WTC11 (cell line): ENCODE measurements around the gene NCF4.

ENCODE experiments used
- ETV6 ChIP-seq: sonication (generic); formaldehyde crosslinking; IDR thresholded peaks from 2 replicates; pipeline ENCODE4 v1.8.1; 2022; ENCODE audit warnings: mild to moderate bottlenecking, missing genetic modification reagents
- GTF2I ChIP-seq: fragments of 250-450 bp; sonication (Bioruptor Pico); conservative IDR thresholded peaks from 2 replicates; pipeline ENCODE4 v1.4.0; 2021; ENCODE audit warnings: mild to moderate bottlenecking
- HMGA2 ChIP-seq: fragments of 250-450 bp; sonication (Bioruptor Pico); IDR thresholded peaks from 2 replicates; pipeline ENCODE4 v1.4.0; 2021; ENCODE audit warnings: mild to moderate bottlenecking, moderate library complexity
- MXD4 ChIP-seq: fragments of 250-450 bp; sonication (Bioruptor Pico); IDR thresholded peaks from 2 replicates; pipeline ENCODE4 v1.8.0; 2021; ENCODE audit warnings: mild to moderate bottlenecking, moderate library complexity, borderline replicate concordance
- NFYB ChIP-seq: sonication (generic); formaldehyde crosslinking; conservative IDR thresholded peaks from 2 replicates; pipeline ENCODE4 v1.8.0; 2022; ENCODE audit warnings: low read depth, missing genetic modification reagents
- ZBTB21 ChIP-seq: sonication (generic); formaldehyde crosslinking; IDR thresholded peaks from 2 replicates; pipeline ENCODE4 v1.8.1; 2023; ENCODE audit warnings: mild to moderate bottlenecking, missing genetic modification reagents, borderline replicate concordance
- ZNF121 ChIP-seq: sonication (generic); formaldehyde crosslinking; IDR thresholded peaks from 2 replicates; pipeline ENCODE4 v1.8.0; 2023; ENCODE audit warnings: missing genetic modification reagents
- ZNF416 ChIP-seq: fragments of 250-450 bp; sonication (Bioruptor Pico); IDR thresholded peaks from 2 replicates; pipeline ENCODE4 v1.9.0; 2021; ENCODE audit warnings: mild to moderate bottlenecking, inconsistent platforms
- TF ChIP-seq, protein P1 (sequence below): fragments of 200-600 bp; IDR thresholded peaks from 2 replicates; pipeline ENCODE4 v1.8.0; 2022; ENCODE audit warnings: antibody characterized with exemption
- TF ChIP-seq, protein P2 (sequence below): sonication (generic); formaldehyde crosslinking; IDR thresholded peaks from 2 replicates; pipeline ENCODE4 v1.8.0; 2022; ENCODE audit warnings: missing genetic modification reagents
- TF ChIP-seq, protein P3 (sequence below): sonication (generic); formaldehyde crosslinking; IDR thresholded peaks from 2 replicates; pipeline ENCODE4 v1.8.0; 2023; ENCODE audit warnings: mild to moderate bottlenecking, missing genetic modification reagents
- TF ChIP-seq, protein P4 (sequence below): sonication (generic); formaldehyde crosslinking; IDR thresholded peaks from 2 replicates; pipeline ENCODE4 v1.8.1; 2023; ENCODE audit warnings: mild to moderate bottlenecking, missing genetic modification reagents, moderate library complexity
- TF ChIP-seq, protein P5 (sequence below): sonication (generic); formaldehyde crosslinking; IDR thresholded peaks from 2 replicates; pipeline ENCODE4 v1.8.1; 2022; ENCODE audit warnings: low read depth, missing genetic modification reagents, borderline replicate concordance
- TF ChIP-seq, protein P6 (sequence below): sonication (generic); formaldehyde crosslinking; IDR thresholded peaks from 2 replicates; pipeline ENCODE4 v1.8.0; 2022; ENCODE audit warnings: mild to moderate bottlenecking, missing genetic modification reagents

DNA sequence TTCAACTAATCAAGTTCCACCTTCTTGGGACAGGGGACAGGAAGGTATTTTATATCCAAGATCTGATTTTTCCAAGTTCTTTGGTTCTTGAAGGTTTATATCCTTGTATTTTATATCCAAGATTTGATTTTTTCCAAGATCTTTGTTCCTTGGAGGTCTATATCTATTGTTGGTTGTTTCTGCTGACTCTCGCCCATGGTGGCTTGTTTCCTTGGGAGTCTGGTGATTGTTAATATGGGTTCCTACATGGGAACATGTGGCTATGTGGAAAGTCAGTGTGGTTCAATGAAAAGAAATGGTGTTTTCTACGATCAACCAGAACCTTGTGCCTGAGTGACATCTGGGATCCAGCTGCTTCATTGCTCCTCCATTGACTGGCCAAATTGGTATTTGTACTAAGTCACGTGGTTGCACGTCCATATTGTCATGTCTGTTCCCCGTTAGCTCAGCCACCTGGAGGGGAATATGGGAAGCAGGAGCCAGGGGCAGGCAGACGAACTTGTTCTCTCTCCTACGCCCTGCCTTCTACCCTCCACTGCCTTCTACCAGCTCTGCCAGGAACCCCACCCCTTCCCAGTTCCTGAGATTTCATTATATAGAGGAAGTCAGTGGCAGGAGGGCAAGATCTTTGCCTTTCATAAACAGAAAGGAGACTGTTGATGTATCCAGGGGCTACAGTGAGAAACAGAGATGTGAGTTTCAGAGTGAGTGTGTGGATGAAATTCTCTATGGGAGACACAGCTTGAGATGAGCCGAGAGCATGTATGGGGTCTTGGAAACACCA lies 41.5 kb downstream of the NCF4 start:
- TF ChIP-seq, protein P1, sequence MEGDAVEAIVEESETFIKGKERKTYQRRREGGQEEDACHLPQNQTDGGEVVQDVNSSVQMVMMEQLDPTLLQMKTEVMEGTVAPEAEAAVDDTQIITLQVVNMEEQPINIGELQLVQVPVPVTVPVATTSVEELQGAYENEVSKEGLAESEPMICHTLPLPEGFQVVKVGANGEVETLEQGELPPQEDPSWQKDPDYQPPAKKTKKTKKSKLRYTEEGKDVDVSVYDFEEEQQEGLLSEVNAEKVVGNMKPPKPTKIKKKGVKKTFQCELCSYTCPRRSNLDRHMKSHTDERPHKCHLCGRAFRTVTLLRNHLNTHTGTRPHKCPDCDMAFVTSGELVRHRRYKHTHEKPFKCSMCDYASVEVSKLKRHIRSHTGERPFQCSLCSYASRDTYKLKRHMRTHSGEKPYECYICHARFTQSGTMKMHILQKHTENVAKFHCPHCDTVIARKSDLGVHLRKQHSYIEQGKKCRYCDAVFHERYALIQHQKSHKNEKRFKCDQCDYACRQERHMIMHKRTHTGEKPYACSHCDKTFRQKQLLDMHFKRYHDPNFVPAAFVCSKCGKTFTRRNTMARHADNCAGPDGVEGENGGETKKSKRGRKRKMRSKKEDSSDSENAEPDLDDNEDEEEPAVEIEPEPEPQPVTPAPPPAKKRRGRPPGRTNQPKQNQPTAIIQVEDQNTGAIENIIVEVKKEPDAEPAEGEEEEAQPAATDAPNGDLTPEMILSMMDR: no peak
- TF ChIP-seq NFYB (CRISPR knock-in tag) (no peak), HMGA2 (no peak), ZNF121 (no peak), GTF2I (CRISPR knock-in tag) (no peak), MXD4 (CRISPR knock-in tag) (no peak), ETV6 (no peak), ZNF416 (no peak), ZBTB21 (CRISPR knock-in tag) (no peak)
- TF ChIP-seq, protein P2, sequence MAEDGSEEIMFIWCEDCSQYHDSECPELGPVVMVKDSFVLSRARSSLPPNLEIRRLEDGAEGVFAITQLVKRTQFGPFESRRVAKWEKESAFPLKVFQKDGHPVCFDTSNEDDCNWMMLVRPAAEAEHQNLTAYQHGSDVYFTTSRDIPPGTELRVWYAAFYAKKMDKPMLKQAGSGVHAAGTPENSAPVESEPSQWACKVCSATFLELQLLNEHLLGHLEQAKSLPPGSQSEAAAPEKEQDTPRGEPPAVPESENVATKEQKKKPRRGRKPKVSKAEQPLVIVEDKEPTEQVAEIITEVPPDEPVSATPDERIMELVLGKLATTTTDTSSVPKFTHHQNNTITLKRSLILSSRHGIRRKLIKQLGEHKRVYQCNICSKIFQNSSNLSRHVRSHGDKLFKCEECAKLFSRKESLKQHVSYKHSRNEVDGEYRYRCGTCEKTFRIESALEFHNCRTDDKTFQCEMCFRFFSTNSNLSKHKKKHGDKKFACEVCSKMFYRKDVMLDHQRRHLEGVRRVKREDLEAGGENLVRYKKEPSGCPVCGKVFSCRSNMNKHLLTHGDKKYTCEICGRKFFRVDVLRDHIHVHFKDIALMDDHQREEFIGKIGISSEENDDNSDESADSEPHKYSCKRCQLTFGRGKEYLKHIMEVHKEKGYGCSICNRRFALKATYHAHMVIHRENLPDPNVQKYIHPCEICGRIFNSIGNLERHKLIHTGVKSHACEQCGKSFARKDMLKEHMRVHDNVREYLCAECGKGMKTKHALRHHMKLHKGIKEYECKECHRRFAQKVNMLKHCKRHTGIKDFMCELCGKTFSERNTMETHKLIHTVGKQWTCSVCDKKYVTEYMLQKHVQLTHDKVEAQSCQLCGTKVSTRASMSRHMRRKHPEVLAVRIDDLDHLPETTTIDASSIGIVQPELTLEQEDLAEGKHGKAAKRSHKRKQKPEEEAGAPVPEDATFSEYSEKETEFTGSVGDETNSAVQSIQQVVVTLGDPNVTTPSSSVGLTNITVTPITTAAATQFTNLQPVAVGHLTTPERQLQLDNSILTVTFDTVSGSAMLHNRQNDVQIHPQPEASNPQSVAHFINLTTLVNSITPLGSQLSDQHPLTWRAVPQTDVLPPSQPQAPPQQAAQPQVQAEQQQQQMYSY (CRISPR knock-in tag): no peak
- TF ChIP-seq, protein P3, sequence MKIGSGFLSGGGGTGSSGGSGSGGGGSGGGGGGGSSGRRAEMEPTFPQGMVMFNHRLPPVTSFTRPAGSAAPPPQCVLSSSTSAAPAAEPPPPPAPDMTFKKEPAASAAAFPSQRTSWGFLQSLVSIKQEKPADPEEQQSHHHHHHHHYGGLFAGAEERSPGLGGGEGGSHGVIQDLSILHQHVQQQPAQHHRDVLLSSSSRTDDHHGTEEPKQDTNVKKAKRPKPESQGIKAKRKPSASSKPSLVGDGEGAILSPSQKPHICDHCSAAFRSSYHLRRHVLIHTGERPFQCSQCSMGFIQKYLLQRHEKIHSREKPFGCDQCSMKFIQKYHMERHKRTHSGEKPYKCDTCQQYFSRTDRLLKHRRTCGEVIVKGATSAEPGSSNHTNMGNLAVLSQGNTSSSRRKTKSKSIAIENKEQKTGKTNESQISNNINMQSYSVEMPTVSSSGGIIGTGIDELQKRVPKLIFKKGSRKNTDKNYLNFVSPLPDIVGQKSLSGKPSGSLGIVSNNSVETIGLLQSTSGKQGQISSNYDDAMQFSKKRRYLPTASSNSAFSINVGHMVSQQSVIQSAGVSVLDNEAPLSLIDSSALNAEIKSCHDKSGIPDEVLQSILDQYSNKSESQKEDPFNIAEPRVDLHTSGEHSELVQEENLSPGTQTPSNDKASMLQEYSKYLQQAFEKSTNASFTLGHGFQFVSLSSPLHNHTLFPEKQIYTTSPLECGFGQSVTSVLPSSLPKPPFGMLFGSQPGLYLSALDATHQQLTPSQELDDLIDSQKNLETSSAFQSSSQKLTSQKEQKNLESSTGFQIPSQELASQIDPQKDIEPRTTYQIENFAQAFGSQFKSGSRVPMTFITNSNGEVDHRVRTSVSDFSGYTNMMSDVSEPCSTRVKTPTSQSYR (CRISPR knock-in tag): no peak
- TF ChIP-seq, protein P4, sequence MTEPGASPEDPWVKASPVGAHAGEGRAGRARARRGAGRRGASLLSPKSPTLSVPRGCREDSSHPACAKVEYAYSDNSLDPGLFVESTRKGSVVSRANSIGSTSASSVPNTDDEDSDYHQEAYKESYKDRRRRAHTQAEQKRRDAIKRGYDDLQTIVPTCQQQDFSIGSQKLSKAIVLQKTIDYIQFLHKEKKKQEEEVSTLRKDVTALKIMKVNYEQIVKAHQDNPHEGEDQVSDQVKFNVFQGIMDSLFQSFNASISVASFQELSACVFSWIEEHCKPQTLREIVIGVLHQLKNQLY: no peak
- TF ChIP-seq, protein P5, sequence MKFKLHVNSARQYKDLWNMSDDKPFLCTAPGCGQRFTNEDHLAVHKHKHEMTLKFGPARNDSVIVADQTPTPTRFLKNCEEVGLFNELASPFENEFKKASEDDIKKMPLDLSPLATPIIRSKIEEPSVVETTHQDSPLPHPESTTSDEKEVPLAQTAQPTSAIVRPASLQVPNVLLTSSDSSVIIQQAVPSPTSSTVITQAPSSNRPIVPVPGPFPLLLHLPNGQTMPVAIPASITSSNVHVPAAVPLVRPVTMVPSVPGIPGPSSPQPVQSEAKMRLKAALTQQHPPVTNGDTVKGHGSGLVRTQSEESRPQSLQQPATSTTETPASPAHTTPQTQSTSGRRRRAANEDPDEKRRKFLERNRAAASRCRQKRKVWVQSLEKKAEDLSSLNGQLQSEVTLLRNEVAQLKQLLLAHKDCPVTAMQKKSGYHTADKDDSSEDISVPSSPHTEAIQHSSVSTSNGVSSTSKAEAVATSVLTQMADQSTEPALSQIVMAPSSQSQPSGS (CRISPR knock-in tag): no peak
- TF ChIP-seq, protein P6, sequence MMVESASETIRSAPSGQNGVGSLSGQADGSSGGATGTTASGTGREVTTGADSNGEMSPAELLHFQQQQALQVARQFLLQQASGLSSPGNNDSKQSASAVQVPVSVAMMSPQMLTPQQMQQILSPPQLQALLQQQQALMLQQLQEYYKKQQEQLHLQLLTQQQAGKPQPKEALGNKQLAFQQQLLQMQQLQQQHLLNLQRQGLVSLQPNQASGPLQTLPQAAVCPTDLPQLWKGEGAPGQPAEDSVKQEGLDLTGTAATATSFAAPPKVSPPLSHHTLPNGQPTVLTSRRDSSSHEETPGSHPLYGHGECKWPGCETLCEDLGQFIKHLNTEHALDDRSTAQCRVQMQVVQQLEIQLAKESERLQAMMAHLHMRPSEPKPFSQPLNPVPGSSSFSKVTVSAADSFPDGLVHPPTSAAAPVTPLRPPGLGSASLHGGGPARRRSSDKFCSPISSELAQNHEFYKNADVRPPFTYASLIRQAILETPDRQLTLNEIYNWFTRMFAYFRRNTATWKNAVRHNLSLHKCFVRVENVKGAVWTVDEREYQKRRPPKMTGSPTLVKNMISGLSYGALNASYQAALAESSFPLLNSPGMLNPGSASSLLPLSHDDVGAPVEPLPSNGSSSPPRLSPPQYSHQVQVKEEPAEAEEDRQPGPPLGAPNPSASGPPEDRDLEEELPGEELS (CRISPR knock-in tag): no peak
